ENCODE data around the gene PEX16. TPM values are rescaled to one million over a fixed set of nuclear protein-coding genes. Genes with fewer than 3 reads are reported as not detected.

The PEX16 gene
- polyA plus RNA-seq (2013), result 14.1 and 15.5 TPM in 2 replicates

DNA sequence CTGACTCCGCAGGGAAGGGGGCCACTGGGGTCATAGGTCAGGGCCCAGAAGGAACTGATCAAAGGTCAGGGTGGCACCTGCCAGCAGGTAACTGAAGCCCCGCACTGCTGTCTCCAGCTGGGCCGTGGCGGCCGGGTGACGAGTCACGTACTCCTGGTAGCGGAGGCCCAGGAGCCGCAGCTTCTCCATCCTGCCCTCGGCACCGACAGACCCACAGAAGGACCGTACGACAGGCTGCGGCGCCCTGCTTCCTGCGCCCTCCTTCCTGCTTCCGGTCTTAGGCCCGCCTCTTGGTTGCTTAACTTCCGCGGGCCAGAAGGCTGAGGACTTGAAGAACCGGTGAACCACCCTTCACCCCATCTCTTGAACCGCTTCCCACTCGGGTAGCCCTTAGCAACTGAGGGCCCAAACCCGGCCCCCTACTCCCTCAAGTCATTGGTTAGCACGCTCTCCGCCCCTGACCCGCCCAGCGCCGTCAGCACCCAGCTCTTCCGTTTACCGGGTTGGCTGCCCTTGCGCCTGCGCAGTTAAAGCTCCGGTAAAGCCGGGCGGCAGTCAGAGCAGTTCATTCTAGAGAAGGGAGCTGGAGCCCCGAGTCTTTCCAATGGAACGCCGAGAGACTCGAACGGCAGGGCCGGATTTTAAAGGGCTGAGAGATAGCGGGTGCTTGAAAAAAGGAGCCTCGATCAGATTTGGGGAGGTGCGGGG is at the start of gene PEX16:
PEX16 (minus strand) TSS at position 255 of the 708 bp plus-strand sequence; CDS start at position 189, 66 bp downstream.
- WGBS (ENCODE audit: extremely low coverage, insufficient coverage, insufficient read length), result no CpG with 5 or more reads among the region's 45 CpGs
- Histone ChIP-seq H3K27ac (ENCODE audit: low read depth, low read length) (peak within 1 kb of the TSS; percentile 64), H3K14ac (ENCODE audit: low read length) (peak within 1 kb of the TSS; percentile 48), H3K18ac (ENCODE audit: low read length) (peak within 1 kb of the TSS; percentile 48), H3K4me1 (ENCODE audit: control insufficient read depth in 1 of 2, insufficient read depth in 2 of 2, low read length in 2 of 2) (peaks cover 11 to 20% of the 10 kb centered on the region in 2 experiments), H2AK5ac (ENCODE audit: low read length) (no peak within 1 kb of the TSS), H3K9me3 (ENCODE audit: insufficient read depth, low read depth, low read length) (no peaks in the 10 kb centered on the region), H3K4me3 (ENCODE audit: low read depth, low read length) (peak within 1 kb of the TSS; percentile 92), H2AFZ (ENCODE audit: insufficient read depth, low read length, poor library complexity) (peak within 1 kb of the TSS; percentile 86), H4K91ac (ENCODE audit: low read depth, low read length) (peak within 1 kb of the TSS; percentile 52), H3K79me1 (ENCODE audit: low read length) (peaks cover 10% of the 10 kb centered on the region), H2BK120ac (ENCODE audit: insufficient read depth, low read length, poor library complexity) (peak within 1 kb of the TSS; percentile 13), H4K12ac (ENCODE audit: low read depth, low read length) (peak within 1 kb of the TSS; percentile 79), H4K8ac (ENCODE audit: low read depth, low read length) (peak within 1 kb of the TSS; percentile 89), H3K27me3 (ENCODE audit: insufficient read depth, low read length) (peaks cover 14% of the 10 kb centered on the region), H3K4ac (ENCODE audit: low read depth, low read length) (peak within 1 kb of the TSS; percentile 49), H3K23ac (ENCODE audit: low read length) (no peak within 1 kb of the TSS), H3K4me2 (ENCODE audit: low read length) (peak within 1 kb of the TSS; percentile 97), H2BK5ac (ENCODE audit: low read depth, low read length, poor library complexity) (peak within 1 kb of the TSS; percentile 23), H2BK12ac (ENCODE audit: low read length) (no peak within 1 kb of the TSS), H3K9ac (ENCODE audit: low read length) (peak within 1 kb of the TSS; percentile 73), H3K79me2 (ENCODE audit: control insufficient read depth, insufficient read depth, low read length, poor library complexity) (no peaks in the 10 kb centered on the region), H3K36me3 (ENCODE audit: control insufficient read depth in 1 of 2, insufficient read depth in 2 of 2, low read length in 2 of 2) (peaks cover 28% of the 10 kb centered on the region in 2 experiments)
- DNase-seq, result peak; percentile 97 to 98

DNA sequence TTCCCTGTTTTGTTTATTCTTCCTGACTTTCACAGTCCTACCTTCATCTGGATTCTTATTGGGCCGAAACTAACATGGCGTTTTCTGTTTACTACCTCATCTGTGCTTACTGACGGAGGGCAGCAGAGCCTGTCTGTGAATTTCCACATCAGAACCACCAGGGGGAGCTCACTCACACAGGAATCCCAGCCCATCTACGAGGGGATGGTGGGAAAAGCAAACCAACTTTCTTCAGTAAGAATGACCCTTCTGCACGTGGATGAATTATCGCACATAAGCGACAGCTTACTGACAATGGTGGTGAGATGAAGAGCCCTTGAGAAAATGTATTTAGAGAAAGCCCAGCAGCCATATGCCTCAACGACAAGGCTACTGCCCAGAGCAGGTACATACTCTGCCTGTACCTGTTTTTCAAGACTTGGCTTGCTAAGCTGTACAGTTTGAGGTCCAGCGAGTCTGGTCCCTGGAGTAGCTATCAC is 47.3 kb upstream of the PEX16 start:
- Histone ChIP-seq H2BK5ac (ENCODE audit: low read depth, low read length, poor library complexity) (no peak overlapping the region), H3K79me1 (ENCODE audit: low read length) (no peaks in the 10 kb centered on the region), H3K18ac (ENCODE audit: low read length) (no peak overlapping the region), H2AK5ac (ENCODE audit: low read length) (no peak overlapping the region), H3K27me3 (ENCODE audit: insufficient read depth, low read length) (no peaks in the 10 kb centered on the region), H3K4me1 (ENCODE audit: control insufficient read depth in 1 of 2, insufficient read depth in 2 of 2, low read length in 2 of 2) (no peaks in the 10 kb centered on the region), H3K23ac (ENCODE audit: low read length) (no peak overlapping the region), H3K36me3 (ENCODE audit: control insufficient read depth in 1 of 2, insufficient read depth in 2 of 2, low read length in 2 of 2) (peaks cover 0 to 12% of the 10 kb centered on the region in 2 experiments), H4K91ac (ENCODE audit: low read depth, low read length) (no peak overlapping the region), H3K4me2 (ENCODE audit: low read length) (no peak overlapping the region), H3K79me2 (ENCODE audit: control insufficient read depth, insufficient read depth, low read length, poor library complexity) (no peaks in the 10 kb centered on the region), H3K4ac (ENCODE audit: low read depth, low read length) (no peak overlapping the region), H2BK12ac (ENCODE audit: low read length) (no peak overlapping the region), H3K14ac (ENCODE audit: low read length) (no peak overlapping the region), H4K8ac (ENCODE audit: low read depth, low read length) (no peak overlapping the region), H3K9ac (ENCODE audit: low read length) (no peak overlapping the region), H2BK120ac (ENCODE audit: insufficient read depth, low read length, poor library complexity) (no peak overlapping the region), H4K12ac (ENCODE audit: low read depth, low read length) (no peak overlapping the region), H3K27ac (ENCODE audit: low read depth, low read length) (no peak overlapping the region), H3K9me3 (ENCODE audit: insufficient read depth, low read depth, low read length) (no peaks in the 10 kb centered on the region), H3K4me3 (ENCODE audit: low read depth, low read length) (no peak overlapping the region), H2AFZ (ENCODE audit: insufficient read depth, low read length, poor library complexity) (no peak overlapping the region)
- peak; percentile 42 to 83 for DNase-seq
- WGBS (ENCODE audit: extremely low coverage, insufficient coverage, insufficient read length), result no CpG with 5 or more reads among the region's 9 CpGs

DNA sequence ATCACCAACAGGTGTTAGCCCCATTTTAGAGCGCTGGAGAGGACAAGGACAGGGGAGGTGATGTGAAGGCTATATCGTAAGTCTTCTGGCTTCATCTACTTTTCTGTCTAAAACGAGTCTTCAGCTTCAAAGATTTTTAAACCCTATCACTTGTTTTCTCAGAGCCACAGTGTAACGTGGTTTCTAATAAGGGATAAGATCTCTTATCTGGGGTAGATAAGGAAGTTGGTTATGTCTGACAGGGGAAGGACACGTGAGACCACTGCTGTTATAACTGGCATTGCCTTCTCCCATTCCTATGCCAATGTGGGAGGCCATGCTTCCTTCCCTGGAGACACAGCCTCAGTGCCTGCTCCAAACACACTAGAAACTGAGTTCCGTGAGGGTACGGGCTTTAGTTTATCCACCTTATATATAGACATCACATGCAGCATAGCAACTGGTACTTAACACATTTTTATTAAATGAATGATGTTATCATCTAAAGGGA is 44.1 kb upstream of the PEX16 start:
- Histone ChIP-seq H3K14ac (ENCODE audit: low read length) (no peak overlapping the region), H3K4ac (ENCODE audit: low read depth, low read length) (no peak overlapping the region), H2AK5ac (ENCODE audit: low read length) (no peak overlapping the region), H3K23ac (ENCODE audit: low read length) (no peak overlapping the region), H3K4me3 (ENCODE audit: low read depth, low read length) (no peak overlapping the region), H3K4me2 (ENCODE audit: low read length) (no peak overlapping the region), H4K8ac (ENCODE audit: low read depth, low read length) (no peak overlapping the region), H3K79me1 (ENCODE audit: low read length) (no peaks in the 10 kb centered on the region), H3K4me1 (ENCODE audit: control insufficient read depth in 1 of 2, insufficient read depth in 2 of 2, low read length in 2 of 2) (no peaks in the 10 kb centered on the region), H3K27me3 (ENCODE audit: insufficient read depth, low read length) (no peaks in the 10 kb centered on the region), H2BK12ac (ENCODE audit: low read length) (no peak overlapping the region), H2BK5ac (ENCODE audit: low read depth, low read length, poor library complexity) (no peak overlapping the region), H4K12ac (ENCODE audit: low read depth, low read length) (no peak overlapping the region), H3K79me2 (ENCODE audit: control insufficient read depth, insufficient read depth, low read length, poor library complexity) (no peaks in the 10 kb centered on the region), H2BK120ac (ENCODE audit: insufficient read depth, low read length, poor library complexity) (no peak overlapping the region), H3K9me3 (ENCODE audit: insufficient read depth, low read depth, low read length) (no peaks in the 10 kb centered on the region), H3K18ac (ENCODE audit: low read length) (no peak overlapping the region), H3K27ac (ENCODE audit: low read depth, low read length) (no peak overlapping the region), H2AFZ (ENCODE audit: insufficient read depth, low read length, poor library complexity) (no peak overlapping the region), H3K9ac (ENCODE audit: low read length) (no peak overlapping the region), H3K36me3 (ENCODE audit: control insufficient read depth in 1 of 2, insufficient read depth in 2 of 2, low read length in 2 of 2) (peaks cover 0 to 9% of the 10 kb centered on the region in 2 experiments), H4K91ac (ENCODE audit: low read depth, low read length) (no peak overlapping the region)
- no peak for DNase-seq
- WGBS (ENCODE audit: extremely low coverage, insufficient coverage, insufficient read length), result no CpG with 5 or more reads among the region's 7 CpGs

DNA sequence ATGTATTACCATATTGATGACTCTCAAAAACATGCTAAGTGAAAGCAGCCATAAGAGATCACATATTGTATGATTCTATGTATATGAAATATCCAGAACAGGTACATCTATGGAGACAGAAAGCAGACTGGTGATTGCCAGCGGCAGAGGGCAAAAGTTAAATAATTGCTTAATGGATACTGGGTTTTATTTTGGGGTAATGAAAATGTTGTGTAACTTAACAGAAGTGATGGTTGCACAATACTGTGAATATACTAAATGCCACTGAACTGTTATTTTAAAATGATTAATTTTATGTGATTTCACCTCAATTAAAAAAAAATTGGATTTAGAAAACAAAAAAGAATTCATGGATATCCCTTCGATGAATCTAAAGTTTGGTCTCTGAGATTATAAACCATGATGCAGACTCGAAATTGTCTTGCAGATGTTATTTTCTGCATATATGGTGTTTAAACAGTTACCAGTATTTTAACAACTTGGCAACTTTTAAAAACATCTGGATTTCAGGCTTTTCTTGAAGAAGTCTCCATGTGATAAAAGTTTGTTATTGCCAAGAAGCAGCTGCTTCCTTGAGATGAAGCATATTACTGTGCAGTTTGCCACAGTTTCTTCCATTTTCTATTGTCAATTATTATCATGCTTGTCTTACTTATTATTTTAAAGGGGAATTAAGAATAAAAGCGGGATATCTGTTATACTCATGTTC is 42.9 kb upstream of the PEX16 start:
- Histone ChIP-seq H3K4ac (ENCODE audit: low read depth, low read length) (no peak overlapping the region), H2AK5ac (ENCODE audit: low read length) (no peak overlapping the region), H3K18ac (ENCODE audit: low read length) (no peak overlapping the region), H3K27ac (ENCODE audit: low read depth, low read length) (no peak overlapping the region), H3K27me3 (ENCODE audit: insufficient read depth, low read length) (no peaks in the 10 kb centered on the region), H3K23ac (ENCODE audit: low read length) (no peak overlapping the region), H3K79me1 (ENCODE audit: low read length) (no peaks in the 10 kb centered on the region), H4K91ac (ENCODE audit: low read depth, low read length) (no peak overlapping the region), H2BK120ac (ENCODE audit: insufficient read depth, low read length, poor library complexity) (no peak overlapping the region), H3K14ac (ENCODE audit: low read length) (no peak overlapping the region), H3K4me2 (ENCODE audit: low read length) (no peak overlapping the region), H4K8ac (ENCODE audit: low read depth, low read length) (no peak overlapping the region), H3K79me2 (ENCODE audit: control insufficient read depth, insufficient read depth, low read length, poor library complexity) (no peaks in the 10 kb centered on the region), H3K36me3 (ENCODE audit: control insufficient read depth in 1 of 2, insufficient read depth in 2 of 2, low read length in 2 of 2) (peaks cover 0 to 9% of the 10 kb centered on the region in 2 experiments), H2BK5ac (ENCODE audit: low read depth, low read length, poor library complexity) (no peak overlapping the region), H4K12ac (ENCODE audit: low read depth, low read length) (no peak overlapping the region), H3K9me3 (ENCODE audit: insufficient read depth, low read depth, low read length) (no peaks in the 10 kb centered on the region), H3K4me1 (ENCODE audit: control insufficient read depth in 1 of 2, insufficient read depth in 2 of 2, low read length in 2 of 2) (no peaks in the 10 kb centered on the region), H3K9ac (ENCODE audit: low read length) (no peak overlapping the region), H2BK12ac (ENCODE audit: low read length) (no peak overlapping the region), H3K4me3 (ENCODE audit: low read depth, low read length) (no peak overlapping the region), H2AFZ (ENCODE audit: insufficient read depth, low read length, poor library complexity) (no peak overlapping the region)
- WGBS (ENCODE audit: extremely low coverage, insufficient coverage, insufficient read length), result no CpG with 5 or more reads among the region's 4 CpGs
- no peak for DNase-seq
